HEK293T (cell line): ENCODE results near the gene AMOTL2.

Source experiments
- CTCF ChIA-PET: fragments of 350-600 bp; formaldehyde crosslinking; extraction: SDS; loops from one replicate; lab custom pipeline; 2021; ENCODE audit warnings: antibody characterized with exemption, inconsistent platforms; lab: Yijun Ruan, JAX
- POLR2A ChIA-PET: fragments of 350-600 bp; formaldehyde crosslinking; extraction: SDS; loops from one replicate; lab custom pipeline; 2020; ENCODE audit warnings: antibody characterized with exemption, inconsistent platforms; lab: Yijun Ruan, JAX
- DNase-seq: peaks from one replicate; pipeline ENCODE4 v3.0.0; 2012; ENCODE audit warnings: mixed read lengths; ENCODE audit errors: extremely low spot score
- ARNT ChIP-seq: fragments of 450-650 bp; IDR thresholded peaks from 2 replicates; pipeline ENCODE4 v1.6.1; 2017; ENCODE audit warnings: mild to moderate bottlenecking
- BHLHE40 ChIP-seq: fragments of 450-650 bp; IDR thresholded peaks from 2 replicates; pipeline ENCODE4 v1.6.1; 2016; ENCODE audit warnings: mild to moderate bottlenecking, moderate library complexity, borderline replicate concordance
- CTBP1 ChIP-seq: fragments of 450-650 bp; IDR thresholded peaks from 2 replicates; pipeline ENCODE4 v1.6.1; 2016; ENCODE audit warnings: borderline replicate concordance
- ELF4 ChIP-seq: fragments of 450-650 bp; IDR thresholded peaks from 2 replicates; pipeline ENCODE4 v1.6.1; 2017; ENCODE audit warnings: antibody characterized with exemption
- FOXA1 ChIP-seq: fragments of 450-650 bp; IDR thresholded peaks from 2 replicates; pipeline ENCODE4 v1.6.1; 2016; ENCODE audit warnings: mild to moderate bottlenecking
- FOXK2 ChIP-seq: fragments of 450-650 bp; IDR thresholded peaks from 2 replicates; pipeline ENCODE4 v1.6.1; 2016; ENCODE audit warnings: mild to moderate bottlenecking
- FOXM1 ChIP-seq: fragments of 450-650 bp; IDR thresholded peaks from 2 replicates; pipeline ENCODE4 v1.6.1; 2017; ENCODE audit warnings: mild to moderate bottlenecking, borderline replicate concordance
- HDGF ChIP-seq: fragments of 450-650 bp; IDR thresholded peaks from 2 replicates; pipeline ENCODE4 v1.6.1; 2017; ENCODE audit warnings: antibody characterized with exemption, borderline replicate concordance
- L3MBTL2 ChIP-seq: fragments of 450-650 bp; conservative IDR thresholded peaks from 2 replicates; pipeline ENCODE4 v1.6.1; 2016; ENCODE audit warnings: mild to moderate bottlenecking
- LEF1 ChIP-seq: fragments of 450-650 bp; IDR thresholded peaks from 2 replicates; pipeline ENCODE4 v1.6.1; 2017; ENCODE audit warnings: mild to moderate bottlenecking, borderline replicate concordance
- NFRKB ChIP-seq: fragments of 450-650 bp; IDR thresholded peaks from 2 replicates; pipeline ENCODE4 v1.6.1; 2016; ENCODE audit warnings: mild to moderate bottlenecking, moderate library complexity
- PKNOX1 ChIP-seq: fragments of 450-650 bp; IDR thresholded peaks from 2 replicates; pipeline ENCODE4 v1.6.1; 2016
- SP1 ChIP-seq: fragments of 450-650 bp; IDR thresholded peaks from 2 replicates; pipeline ENCODE4 v1.6.1; 2017
- SUZ12 ChIP-seq: fragments of 450-650 bp; IDR thresholded peaks from 2 replicates; pipeline ENCODE4 v1.6.1; 2016; ENCODE audit warnings: mild to moderate bottlenecking
- TARDBP ChIP-seq: fragments of 450-650 bp; IDR thresholded peaks from 2 replicates; pipeline ENCODE4 v1.6.1; 2016
- ZNF384 ChIP-seq: fragments of 450-650 bp; IDR thresholded peaks from 2 replicates; pipeline ENCODE4 v1.6.1; 2016

AMOTL2 gene

GRCh38 chr3:134368751-134369105 lies 5.5 kb downstream of the AMOTL2 start:
- ChIA-PET CTCF (no interaction called here), POLR2A (no interaction called here)
- DNase-seq = no peak
- no peak for TF ChIP-seq SUZ12
- no peak for TF ChIP-seq ELF4
- no peak for TF ChIP-seq ZNF384

- POLR2A ChIA-PET = no interaction called here
Measured at GRCh38 chr3:134367869-134368750, 6.1 kb downstream of the AMOTL2 start.

GRCh38 chr3:134366928-134367811 lies 7.1 kb downstream of the AMOTL2 start:
- CTCF ChIA-PET = interaction anchor here (1.0 to 1.1 kb wide), 2 partner anchors 9 to 155 kb away, joined by 3 read pairs; no protein-coding TSS in a partner anchor
- TF ChIP-seq ARNT = no peak
- no peak for TF ChIP-seq PKNOX1
- no peak for DNase-seq
- POLR2A ChIA-PET = interaction anchor here (0.9 to 1.0 kb wide), 2 partner anchors 97 to 119 kb away, joined by 3 read pairs; partner anchors contain the start of genes ANAPC13 and CEP63

More at GRCh38 chr3:134367869-134368750, 6.1 kb downstream of the AMOTL2 start:
- DNase-seq = no peak
- no peak for TF ChIP-seq TARDBP
- no peak for TF ChIP-seq FOXK2
- no peak for TF ChIP-seq NFRKB
- no peak for TF ChIP-seq SP1
- no peak for TF ChIP-seq LEF1
- no peak for TF ChIP-seq L3MBTL2
- TF ChIP-seq BHLHE40 = no peak
- no peak for TF ChIP-seq FOXA1
- no peak for TF ChIP-seq ARNT
- no peak for TF ChIP-seq ELF4
- TF ChIP-seq SUZ12 = no peak
- TF ChIP-seq PKNOX1 = no peak
- no peak for TF ChIP-seq HDGF
- no peak for TF ChIP-seq FOXM1
- TF ChIP-seq CTBP1 = no peak
- no peak for TF ChIP-seq ZNF384
- CTCF ChIA-PET = no interaction called here

- no peak for TF ChIP-seq NFRKB
- no peak for TF ChIP-seq PKNOX1
- TF ChIP-seq FOXK2 = no peak
- no peak for TF ChIP-seq HDGF
- no peak for TF ChIP-seq FOXA1
- TF ChIP-seq SP1 = no peak
- TF ChIP-seq ZNF384 = no peak
- no peak for TF ChIP-seq ARNT
- TF ChIP-seq SUZ12 = no peak
- TF ChIP-seq TARDBP = no peak
- no peak for TF ChIP-seq L3MBTL2
- TF ChIP-seq BHLHE40 = no peak
- no peak for TF ChIP-seq ELF4
- TF ChIP-seq CTBP1 = no peak
- no peak for TF ChIP-seq LEF1
- no peak for TF ChIP-seq FOXM1
- POLR2A ChIA-PET = interaction anchor here (0.9 to 4.7 kb wide), 3 partner anchors 8 to 119 kb away, joined by 3 to 41 read pairs (median 3); partner anchors contain the start of genes AMOTL2, ANAPC13 and CEP63
- CTCF ChIA-PET = interaction anchor here (1.0 to 1.1 kb wide), 2 partner anchors 8 to 154 kb away, joined by 3 read pairs; no protein-coding TSS in a partner anchor
- DNase-seq = no peak
Measured at GRCh38 chr3:134366221-134366927, 7.9 kb downstream of the AMOTL2 start.

GRCh38 chr3:134365766-134366065 lies 8.5 kb downstream of the AMOTL2 start:
- ChIA-PET POLR2A (interaction anchor here (4.7 kb wide), 1 partner anchor 9 kb away, joined by 41 read pairs; the partner anchor contains the start of gene AMOTL2), CTCF (interaction anchor here (1.2 kb wide), 1 partner anchor 9 kb away, joined by 3 read pairs; no protein-coding TSS in a partner anchor)
- TF ChIP-seq SP1 (no peak), ELF4 (no peak), BHLHE40 (no peak), SUZ12 (no peak), NFRKB (no peak), FOXM1 (no peak)

More at GRCh38 chr3:134365766-134366065, 8.5 kb downstream of the AMOTL2 start:
- DNase-seq = no peak
